GM19395 (cell line): ENCODE data around the gene IGLL1.
"Not testable (repeated sequence)": the region's sequence is repeated elsewhere in the genome, so short reads cannot be mapped to it uniquely, and the experiment has no call there.

Experiments
- ATAC-seq: cut with Tn5 transposase; IDR thresholded peaks from one replicate; pipeline ENCODE4 v1.9.1; 2021; ENCODE audit warnings: mild to moderate bottlenecking, moderate library complexity; ENCODE audit not compliant: unreplicated experiment

IGLL1 gene

DNA sequence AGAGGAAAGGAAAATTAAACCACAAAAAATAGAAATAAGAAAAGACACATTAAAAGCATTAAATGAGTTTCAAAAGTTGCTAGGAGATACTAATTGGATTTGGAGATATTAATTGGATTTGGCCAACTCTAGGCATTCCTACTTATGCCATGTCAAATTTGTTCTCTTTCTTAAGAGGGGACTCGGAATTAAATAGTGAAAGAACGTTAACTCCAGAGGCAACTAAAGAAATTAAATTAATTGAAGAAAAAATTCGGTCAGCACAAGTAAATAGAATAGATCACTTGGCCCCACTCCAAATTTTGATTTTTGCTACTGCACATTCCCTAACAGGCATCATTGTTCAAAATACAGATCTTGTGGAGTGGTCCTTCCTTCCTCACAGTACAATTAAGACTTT, 37.7 kb downstream of the IGLL1 start:
- not testable (repeated sequence) for ATAC-seq

DNA sequence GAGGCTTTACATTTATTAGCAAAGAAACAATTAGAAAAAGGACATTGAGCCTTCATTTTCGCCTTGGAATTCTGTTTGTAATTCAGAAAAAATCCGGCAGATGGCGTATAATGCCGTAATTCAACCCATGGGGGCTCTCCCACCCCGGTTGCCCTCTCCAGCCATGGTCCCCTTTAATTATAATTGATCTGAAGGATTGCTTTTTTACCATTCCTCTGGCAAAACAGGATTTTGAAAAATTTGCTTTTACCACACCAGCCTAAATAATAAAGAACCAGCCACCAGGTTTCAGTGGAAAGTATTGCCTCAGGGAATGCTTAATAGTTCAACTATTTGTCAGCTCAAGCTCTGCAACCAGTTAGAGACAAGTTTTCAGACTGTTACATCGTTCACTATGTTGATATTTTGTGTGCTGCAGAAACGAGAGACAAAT, 38.2 kb downstream of the IGLL1 start:
- not testable (repeated sequence) for ATAC-seq

DNA sequence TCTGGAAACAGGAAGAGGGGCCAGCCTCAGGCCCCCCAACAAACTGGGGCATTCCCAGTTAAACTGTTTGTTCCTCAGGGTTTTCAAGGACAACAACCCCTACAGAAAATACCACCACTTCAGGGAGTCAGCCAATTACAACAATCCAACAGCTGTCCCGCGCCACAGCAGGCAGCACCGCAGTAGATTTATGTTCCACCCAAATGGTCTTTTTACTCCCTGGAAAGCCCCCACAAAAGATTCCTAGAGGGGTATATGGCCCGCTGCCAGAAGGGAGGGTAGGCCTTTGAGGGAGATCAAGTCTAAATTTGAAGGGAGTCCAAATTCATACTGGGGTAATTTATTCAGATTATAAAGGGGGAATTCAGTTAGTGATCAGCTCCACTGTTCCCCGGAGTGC, 39.3 kb downstream of the IGLL1 start:
- not testable (repeated sequence) for ATAC-seq

DNA sequence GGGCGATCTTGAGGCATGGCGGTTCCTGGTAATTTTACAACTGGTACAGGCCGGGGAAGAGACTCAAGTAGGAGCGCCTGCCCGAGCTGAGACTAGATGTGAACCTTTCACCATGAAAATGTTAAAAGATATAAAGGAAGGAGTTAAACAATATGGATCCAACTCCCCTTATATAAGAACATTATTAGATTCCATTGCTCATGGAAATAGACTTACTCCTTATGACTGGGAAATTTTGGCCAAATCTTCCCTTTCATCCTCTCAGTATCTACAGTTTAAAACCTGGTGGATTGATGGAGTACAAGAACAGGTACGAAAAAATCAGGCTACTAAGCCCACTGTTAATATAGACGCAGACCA, 40.3 kb downstream of the IGLL1 start:
- not testable (repeated sequence) for ATAC-seq

DNA sequence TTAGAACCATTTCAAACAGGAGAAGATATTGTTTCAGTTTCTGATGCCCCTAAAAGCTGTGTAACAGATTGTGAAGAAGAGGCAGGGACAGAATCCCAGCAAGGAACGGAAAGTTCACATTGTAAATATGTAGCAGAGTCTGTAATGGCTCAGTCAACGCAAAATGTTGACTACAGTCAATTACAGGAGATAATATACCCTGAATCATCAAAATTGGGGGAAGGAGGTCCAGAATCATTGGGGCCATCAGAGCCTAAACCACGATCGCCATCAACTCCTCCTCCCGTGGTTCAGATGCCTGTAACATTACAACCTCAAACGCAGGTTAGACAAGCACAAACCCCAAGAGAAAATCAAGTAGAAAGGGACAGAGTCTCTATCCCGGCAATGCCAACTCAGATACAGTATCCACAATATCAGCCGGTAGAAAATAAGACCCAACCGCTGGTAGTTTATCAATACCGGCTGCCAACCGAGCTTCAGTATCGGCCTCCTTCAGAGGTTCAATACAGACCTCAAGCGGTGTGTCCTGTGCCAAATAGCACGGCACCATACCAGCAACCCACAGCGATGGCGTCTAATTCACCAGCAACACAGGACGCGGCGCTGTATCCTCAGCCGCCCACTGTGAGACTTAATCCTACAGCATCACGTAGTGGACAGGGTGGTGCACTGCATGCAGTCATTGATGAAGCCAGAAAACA, 40.8 kb downstream of the IGLL1 start:
- ATAC-seq = no peak

DNA sequence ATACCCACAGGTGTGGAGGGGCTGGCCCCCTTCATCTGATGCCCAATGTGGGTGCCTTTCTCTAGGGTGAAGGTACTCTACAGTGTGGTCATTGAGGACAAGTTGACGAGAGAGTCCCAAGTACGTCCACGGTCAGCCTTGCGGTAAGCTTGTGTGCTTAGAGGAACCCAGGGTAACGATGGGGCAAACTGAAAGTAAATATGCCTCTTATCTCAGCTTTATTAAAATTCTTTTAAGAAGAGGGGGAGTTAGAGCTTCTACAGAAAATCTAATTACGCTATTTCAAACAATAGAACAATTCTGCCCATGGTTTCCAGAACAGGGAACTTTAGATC, 41.4 kb downstream of the IGLL1 start:
- not testable (repeated sequence) for ATAC-seq

- ATAC-seq = not testable (repeated sequence)
Observed at GRCh38 chr22:23537830-23538695, 42.0 kb downstream of the IGLL1 start.

- ATAC-seq = no peak
Observed at GRCh38 chr22:23537416-23537815, 42.7 kb downstream of the IGLL1 start.

DNA sequence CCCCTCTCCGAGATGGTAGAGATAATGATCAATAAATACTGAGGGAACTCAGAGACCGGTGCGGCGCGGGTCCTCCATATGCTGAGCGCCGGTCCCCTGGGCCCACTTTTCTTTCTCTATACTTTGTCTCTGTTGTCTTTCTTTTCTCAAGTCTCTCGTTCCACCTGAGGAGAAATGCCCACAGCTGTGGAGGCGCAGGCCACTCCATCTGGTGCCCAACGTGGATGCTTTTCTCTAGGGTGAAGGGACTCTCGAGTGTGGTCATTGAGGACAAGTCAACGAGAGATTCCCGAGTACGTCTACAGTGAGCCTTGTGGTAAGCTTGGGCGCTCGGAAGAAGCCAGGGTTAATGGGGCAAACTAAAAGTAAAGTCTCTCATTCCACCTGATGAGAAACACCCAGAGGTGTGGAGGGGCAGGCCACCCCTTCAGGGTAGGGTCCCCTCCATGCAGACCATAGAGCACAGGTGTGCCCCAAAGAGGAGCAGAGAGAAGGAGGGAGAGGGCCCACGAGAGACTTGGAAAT, 43.2 kb downstream of the IGLL1 start:
- no peak for ATAC-seq

GRCh38 chr22:23535790-23536661, 44.1 kb downstream of the IGLL1 start:
- not testable (repeated sequence) for ATAC-seq

DNA sequence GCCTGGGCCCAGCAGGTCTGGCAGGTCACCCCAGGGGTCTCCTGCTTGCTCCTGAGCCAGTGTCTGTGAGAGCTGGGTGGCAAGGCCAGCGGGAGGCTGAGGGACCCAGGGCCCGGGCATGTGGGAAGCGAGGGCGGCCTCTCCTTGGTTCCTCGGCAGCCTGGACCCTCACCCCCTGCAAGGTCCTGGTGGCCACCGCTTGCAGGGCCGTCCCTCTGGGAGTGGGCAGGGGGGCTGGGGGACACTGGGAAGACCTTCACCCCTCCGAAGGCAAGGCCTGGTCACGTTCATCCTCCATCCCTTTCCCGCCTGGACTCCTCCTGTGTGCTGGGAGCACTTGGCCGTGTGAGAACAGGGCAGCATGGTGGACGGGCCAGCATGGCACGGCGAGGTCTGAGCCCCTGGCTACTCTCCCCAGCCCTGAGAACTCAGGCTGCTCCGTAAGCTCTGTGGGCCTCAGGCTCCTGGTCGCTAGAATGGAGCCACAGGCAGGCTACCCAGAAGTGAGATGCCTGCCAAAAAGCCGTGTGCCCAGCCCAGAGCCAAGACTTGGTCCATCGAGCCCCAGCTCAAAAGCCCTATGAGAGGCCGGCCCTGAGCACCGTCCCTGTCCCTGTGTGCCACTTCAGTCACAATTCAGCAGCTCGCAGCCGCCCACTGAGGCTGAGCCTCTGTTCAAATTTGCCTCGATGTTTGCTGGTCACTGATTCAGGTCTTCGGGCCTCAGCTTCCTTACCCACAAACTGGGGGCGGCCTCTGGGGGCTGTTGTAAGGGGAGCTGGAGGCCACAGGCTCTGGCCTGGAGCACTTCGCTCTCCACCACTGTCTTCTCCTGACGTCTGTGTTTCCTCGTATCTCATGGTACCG, 45.0 kb downstream of the IGLL1 start:
- ATAC-seq = no peak

DNA sequence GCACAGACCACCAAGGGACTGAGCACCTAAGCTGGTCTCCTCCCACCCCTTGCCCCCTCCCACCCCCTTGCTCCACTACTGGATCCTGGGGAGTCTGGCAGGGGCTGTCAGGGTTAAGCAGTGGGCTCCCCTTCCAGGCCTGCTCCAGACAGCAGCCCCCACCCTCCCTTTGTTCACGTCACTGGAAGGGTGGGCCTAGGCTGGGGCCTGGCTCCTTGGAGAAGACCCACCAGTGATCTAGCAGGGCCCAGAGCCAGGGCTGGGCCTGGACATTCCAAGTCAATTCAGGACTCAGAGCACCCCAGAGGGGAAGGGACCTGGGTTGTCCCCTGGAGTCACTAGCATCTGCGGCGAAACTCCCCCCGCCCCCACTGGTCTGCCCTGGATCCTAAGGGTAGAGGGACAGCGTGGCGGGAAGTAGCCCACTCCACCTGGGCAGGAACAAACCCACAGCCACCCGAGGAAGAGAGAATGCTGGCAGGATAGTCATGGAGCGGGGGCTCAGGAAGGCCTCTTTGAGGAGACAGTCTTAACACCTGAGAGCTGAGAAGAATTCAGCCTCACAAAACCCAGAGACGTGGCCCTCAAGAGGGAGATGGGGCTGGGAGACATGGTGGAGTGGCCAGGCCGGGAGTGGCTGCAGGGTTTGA, 45.8 kb downstream of the IGLL1 start:
- no peak for ATAC-seq

- ATAC-seq = no peak
Observed at GRCh38 chr22:23533771-23534191, 46.3 kb downstream of the IGLL1 start.

- no peak for ATAC-seq
Observed at GRCh38 chr22:23533328-23533762, 46.7 kb downstream of the IGLL1 start.

DNA sequence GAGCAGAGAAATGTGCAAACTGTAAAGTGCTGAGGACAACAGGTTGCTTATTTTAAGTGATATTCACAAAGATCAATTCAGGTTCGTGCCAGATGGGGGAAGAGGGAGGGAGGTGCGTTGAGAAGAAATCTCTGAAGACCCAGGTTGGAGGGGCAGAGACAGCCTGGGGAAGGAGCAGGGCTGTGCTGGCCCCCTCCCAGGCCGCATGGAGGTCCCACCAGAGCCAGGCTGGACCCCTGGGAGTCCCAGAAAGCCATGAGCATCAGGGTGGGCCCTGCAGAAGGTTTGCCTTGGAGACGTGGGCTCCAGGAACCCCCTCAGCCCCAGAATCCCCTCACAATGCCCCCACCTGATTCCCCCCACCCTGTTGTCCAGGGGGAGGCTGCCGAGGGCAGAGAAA, 47.4 kb downstream of the IGLL1 start:
- ATAC-seq = no peak

- ATAC-seq = no peak
Observed at GRCh38 chr22:23531966-23532705, 48.0 kb downstream of the IGLL1 start.

DNA sequence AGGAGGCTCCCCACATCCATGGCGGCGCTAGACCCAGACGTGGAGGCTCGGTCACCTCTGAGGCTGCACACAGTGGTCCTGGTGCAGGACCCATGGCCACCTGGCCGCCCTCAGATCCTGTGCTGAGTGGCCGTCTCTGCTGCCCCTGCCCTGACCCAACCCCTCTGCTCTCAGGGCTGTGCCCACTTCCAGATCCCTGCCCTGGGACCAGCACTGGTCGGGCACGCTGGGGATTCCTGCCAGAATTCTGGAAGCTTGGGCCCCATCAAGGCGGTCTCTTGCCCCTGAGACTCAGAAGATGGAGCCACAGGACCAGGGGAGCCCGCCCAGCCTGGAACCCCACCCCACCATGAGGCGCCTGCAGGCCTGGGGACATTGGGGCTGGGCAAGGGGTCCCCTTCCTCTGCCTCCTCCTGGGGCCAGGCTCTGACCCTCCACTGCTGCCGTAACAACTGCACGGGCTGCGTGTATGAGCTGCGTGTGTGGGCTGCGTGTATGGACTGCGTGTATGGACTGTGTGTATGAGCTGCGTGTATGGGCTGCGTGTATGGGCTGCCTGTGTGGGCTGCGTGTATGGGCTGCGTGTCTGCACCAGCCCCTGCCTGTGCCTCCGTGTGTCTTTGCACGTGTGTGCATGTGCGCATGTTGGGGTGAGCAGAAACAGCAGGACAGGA, 48.7 kb downstream of the IGLL1 start:
- ATAC-seq = no peak

DNA sequence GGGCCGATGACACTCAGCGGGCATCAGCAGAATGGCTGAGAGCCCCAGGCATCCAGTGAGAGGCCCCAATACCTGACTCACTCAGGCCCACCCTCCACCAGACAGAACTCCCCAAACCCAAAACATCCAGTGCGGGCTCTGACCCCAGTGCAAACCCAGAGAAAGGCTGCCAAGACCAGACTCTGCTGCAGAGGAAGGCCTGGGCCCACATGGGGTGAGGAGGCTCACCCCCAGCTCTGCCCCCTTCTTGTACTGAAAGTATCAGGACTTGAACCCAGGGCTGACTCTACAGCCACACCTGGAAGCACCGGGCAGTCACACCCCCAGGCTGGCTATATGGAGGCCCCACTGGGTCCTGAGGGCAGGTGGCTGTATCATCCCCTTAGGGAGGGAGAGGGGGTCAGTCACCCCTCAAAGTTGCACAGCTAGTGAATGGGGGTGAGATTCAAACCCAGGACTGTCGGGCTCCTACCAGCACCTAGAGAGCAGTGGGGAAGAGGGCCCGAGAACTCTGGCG, 49.3 kb downstream of the IGLL1 start:
- no peak for ATAC-seq
